PC-3 (cell line): ENCODE measurements around the gene AP5Z1. TPM values are rescaled to one million over a fixed set of nuclear protein-coding genes. Genes with fewer than 3 reads are reported as not detected.

Experiments
- ATAC-seq: fragments of 200-7000 bp; cut with Tn5 transposase; 2 replicates; pipeline ENCODE4 v1.9.1; 2020; ENCODE audit warnings: mild to moderate bottlenecking, moderate library complexity
- BruUV-seq: library from RNA; stranded (reverse); fragments of 400-500 nt; replicated peaks from 2 replicates; lab custom pipeline; 2021; lab: Mats Ljungman, UMichigan
- CTCF ChIA-PET: fragments of 300-600 bp; sonication (Branson Sonifier 250); formaldehyde crosslinking; loops from one replicate; lab custom pipeline; 2022; ENCODE audit warnings: antibody characterized with exemption; lab: Charles Lee
- POLR2A ChIA-PET: fragments of 300-600 bp; sonication (Branson Sonifier 250); formaldehyde crosslinking; loops from one replicate; lab custom pipeline; 2022; ENCODE audit warnings: antibody characterized with exemption; ENCODE audit not compliant: unreplicated experiment; lab: Charles Lee
- DNase-seq: peaks from one replicate; pipeline ENCODE4 v3.0.0-alpha.2; 2015
- H2AFZ ChIP-seq: fragments of 300-600 bp; sonication (generic); 2 replicates; pipeline ENCODE4 v1.6.0; 2016; ENCODE audit warnings: antibody characterized with exemption, low read length
- H3F3A ChIP-seq: fragments of 300-600 bp; sonication (generic); one replicate; pipeline ENCODE4 v1.6.0; 2017; ENCODE audit warnings: antibody characterized with exemption, low read length, control low read depth, mild to moderate bottlenecking; ENCODE audit not compliant: unreplicated experiment
- H3K27ac ChIP-seq: fragments of 300-600 bp; sonication (generic); 2 replicates; pipeline ENCODE4 v1.5.1; 2016; ENCODE audit warnings: mild to moderate bottlenecking, low read length
- H3K27me3 ChIP-seq: fragments of 300-600 bp; sonication (generic); 2 replicates; pipeline ENCODE4 v1.6.1; 2016; ENCODE audit warnings: low read length, mixed read lengths
- H3K36me3 ChIP-seq: fragments of 300-600 bp; sonication (generic); 2 replicates; pipeline ENCODE4 v1.6.1; 2016; ENCODE audit warnings: low read depth, mixed run types, low read length, mixed read lengths
- H3K4me1 ChIP-seq: fragments of 300-600 bp; sonication (generic); 2 replicates; pipeline ENCODE4 v1.5.1; 2016; ENCODE audit warnings: low read length; ENCODE audit not compliant: insufficient read depth
- H3K4me2 ChIP-seq: fragments of 300-600 bp; sonication (generic); 2 replicates; pipeline ENCODE4 v1.6.0; 2016; ENCODE audit warnings: low read length
- H3K4me3 ChIP-seq: fragments of 300-600 bp; sonication (generic); 2 replicates; pipeline ENCODE4 v1.5.1; 2016; ENCODE audit warnings: mild to moderate bottlenecking, low read length, mixed read lengths
- H3K79me2 ChIP-seq: fragments of 300-600 bp; sonication (generic); 2 replicates; pipeline ENCODE4 v1.6.1; 2017; ENCODE audit warnings: low read length, mixed read lengths
- H3K9ac ChIP-seq: fragments of 300-600 bp; sonication (generic); 2 replicates; pipeline ENCODE4 v1.6.0; 2016; ENCODE audit warnings: mild to moderate bottlenecking, low read length
- H3K9me2 ChIP-seq: fragments of 300-600 bp; sonication (generic); replicated peaks from 2 replicates; pipeline ENCODE4 v1.6.1; 2016; ENCODE audit warnings: mixed run types, low read length, mixed read lengths
- H3K9me3 ChIP-seq: fragments of 300-600 bp; sonication (generic); 2 replicates; pipeline ENCODE4 v1.6.1; 2016; ENCODE audit warnings: low read length, mixed read lengths
- H4K20me1 ChIP-seq: fragments of 300-600 bp; sonication (generic); 2 replicates; pipeline ENCODE4 v1.6.1; 2016; ENCODE audit warnings: low read length, mixed read lengths
- EZH2 ChIP-seq: fragments of 300-600 bp; sonication (generic); IDR thresholded peaks from one replicate; pipeline ENCODE4 v1.6.1; 2017; ENCODE audit warnings: antibody characterized with exemption, mild to moderate bottlenecking, low read length; ENCODE audit not compliant: unreplicated experiment
- EZH2phosphoT487 ChIP-seq: fragments of 300-600 bp; sonication (generic); IDR thresholded peaks from 2 replicates; pipeline ENCODE4 v1.6.1; 2018; ENCODE audit warnings: mild to moderate bottlenecking, antibody characterized with exemption, low read length, borderline replicate concordance
- intact Hi-C: fragments of 100-400 bp; cut with micrococcal nuclease; formaldehyde crosslinking; loops from 2 replicates; pipeline ENCODE4 v1.9.0; 2023
- total RNA-seq: library from RNA; depleted of rRNA; stranded (reverse); fragments of >200 nt; gene quantifications from 2 replicates; pipeline ENCODE4 v1.2.3, GENCODE V29; 2014
- TF ChIP-seq, protein P1 (sequence below): fragments of 300-600 bp; sonication (generic); conservative IDR thresholded peaks from 2 replicates; pipeline ENCODE4 v1.5.1; 2017; ENCODE audit warnings: antibody characterized with exemption, low read depth, mild to moderate bottlenecking, low read length

The AP5Z1 gene
- total RNA-seq, 1 experiment from 2014 or later: 36.6 TPM

DNA sequence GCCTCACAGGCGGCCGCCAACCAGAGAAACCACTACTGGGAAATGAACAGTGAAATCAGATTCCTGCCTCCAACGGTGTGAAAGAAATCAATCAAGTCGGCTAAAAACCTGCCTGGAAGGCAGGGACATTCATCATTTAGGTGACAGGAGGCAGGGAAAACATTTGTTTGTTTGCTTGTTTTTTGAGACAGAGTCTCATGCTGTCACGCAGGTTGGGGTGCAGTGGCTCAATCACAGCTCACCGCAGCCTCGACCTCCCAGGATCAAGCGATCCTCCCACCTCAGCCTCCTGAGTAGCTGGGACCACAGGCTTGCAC lies 30.5 kb downstream of the AP5Z1 start:
- CTCF ChIA-PET: no interaction called here
- no TSS peak for BruUV-seq
- POLR2A ChIA-PET: no interaction called here

DNA sequence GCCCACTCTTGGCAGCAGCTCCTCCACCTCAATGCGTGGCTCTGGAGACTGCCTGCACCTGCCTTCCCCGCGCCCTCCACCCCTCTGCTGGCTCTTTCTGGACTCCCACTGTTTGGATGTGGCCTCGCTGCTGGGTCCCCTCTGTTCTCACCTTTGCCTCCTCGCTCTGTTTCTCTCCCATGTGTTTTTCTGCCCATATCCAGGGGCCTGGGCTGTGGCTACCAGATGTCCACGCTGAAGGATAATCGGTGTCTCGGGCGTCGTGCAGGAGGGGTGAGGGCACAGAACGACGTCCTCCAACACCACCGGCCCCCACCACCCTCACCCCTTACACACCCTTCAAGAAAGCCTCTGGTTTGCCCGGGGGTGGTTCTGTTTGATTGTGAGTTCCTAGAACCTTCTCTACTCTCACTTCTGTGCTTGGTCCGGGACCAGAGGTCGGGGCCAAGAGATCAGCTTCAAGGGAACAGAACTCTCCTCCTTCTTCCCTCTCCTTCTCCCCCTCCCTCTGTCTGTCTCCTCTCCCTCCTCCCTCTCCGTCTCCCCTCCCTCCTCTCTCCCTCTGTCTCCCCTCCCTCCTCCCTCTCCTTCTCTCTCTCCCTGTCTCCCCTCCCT lies 31.7 kb downstream of the AP5Z1 start:
- BruUV-seq: no TSS peak
- POLR2A ChIA-PET: no interaction called here
- intact Hi-C loops: no loop called here
- Histone ChIP-seq H3K4me3 (no peak overlapping the region), H3F3A (no peaks in the 10 kb centered on the region), H2AFZ (no peak overlapping the region), H3K4me1 (no peaks in the 10 kb centered on the region), H3K4me2 (no peak overlapping the region), H3K27me3 (no peaks in the 10 kb centered on the region), H3K9me3 (no peaks in the 10 kb centered on the region), H3K27ac (no peak overlapping the region), H3K9ac (no peak overlapping the region), H3K36me3 (no peaks in the 10 kb centered on the region), H3K9me2 (no peaks in the 10 kb centered on the region), H4K20me1 (no peaks in the 10 kb centered on the region), H3K79me2 (no peaks in the 10 kb centered on the region)
- ATAC-seq: no peak
- CTCF ChIA-PET: no interaction called here
- no peak for DNase-seq
- TF ChIP-seq EZH2phosphoT487 (no peak), EZH2 (no peak)
- TF ChIP-seq, protein P1, sequence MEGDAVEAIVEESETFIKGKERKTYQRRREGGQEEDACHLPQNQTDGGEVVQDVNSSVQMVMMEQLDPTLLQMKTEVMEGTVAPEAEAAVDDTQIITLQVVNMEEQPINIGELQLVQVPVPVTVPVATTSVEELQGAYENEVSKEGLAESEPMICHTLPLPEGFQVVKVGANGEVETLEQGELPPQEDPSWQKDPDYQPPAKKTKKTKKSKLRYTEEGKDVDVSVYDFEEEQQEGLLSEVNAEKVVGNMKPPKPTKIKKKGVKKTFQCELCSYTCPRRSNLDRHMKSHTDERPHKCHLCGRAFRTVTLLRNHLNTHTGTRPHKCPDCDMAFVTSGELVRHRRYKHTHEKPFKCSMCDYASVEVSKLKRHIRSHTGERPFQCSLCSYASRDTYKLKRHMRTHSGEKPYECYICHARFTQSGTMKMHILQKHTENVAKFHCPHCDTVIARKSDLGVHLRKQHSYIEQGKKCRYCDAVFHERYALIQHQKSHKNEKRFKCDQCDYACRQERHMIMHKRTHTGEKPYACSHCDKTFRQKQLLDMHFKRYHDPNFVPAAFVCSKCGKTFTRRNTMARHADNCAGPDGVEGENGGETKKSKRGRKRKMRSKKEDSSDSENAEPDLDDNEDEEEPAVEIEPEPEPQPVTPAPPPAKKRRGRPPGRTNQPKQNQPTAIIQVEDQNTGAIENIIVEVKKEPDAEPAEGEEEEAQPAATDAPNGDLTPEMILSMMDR: no peak

More for the DNA sequence above, 30.5 kb downstream of the AP5Z1 start:
- intact Hi-C loops: no loop called here
- no peaks in the 10 kb centered on the region for H3K4me1 ChIP-seq
- ATAC-seq (no peak), DNase-seq (no peak)
- no peaks in the 10 kb centered on the region for H3K9me2 ChIP-seq
- no peak overlapping the region for H3K4me3 ChIP-seq
- no peaks in the 10 kb centered on the region for H3K36me3 ChIP-seq
- no peak overlapping the region for H2AFZ ChIP-seq
- H3F3A ChIP-seq: no peaks in the 10 kb centered on the region
- H3K27me3 ChIP-seq: no peaks in the 10 kb centered on the region
- H3K4me2 ChIP-seq: no peak overlapping the region
- no peak overlapping the region for H3K27ac ChIP-seq
- H4K20me1 ChIP-seq: no peaks in the 10 kb centered on the region
- no peak overlapping the region for H3K9ac ChIP-seq
- H3K79me2 ChIP-seq: no peaks in the 10 kb centered on the region
- H3K9me3 ChIP-seq: no peaks in the 10 kb centered on the region
- TF ChIP-seq EZH2 (no peak), EZH2phosphoT487 (no peak)
- TF ChIP-seq, protein P1: no peak

DNA sequence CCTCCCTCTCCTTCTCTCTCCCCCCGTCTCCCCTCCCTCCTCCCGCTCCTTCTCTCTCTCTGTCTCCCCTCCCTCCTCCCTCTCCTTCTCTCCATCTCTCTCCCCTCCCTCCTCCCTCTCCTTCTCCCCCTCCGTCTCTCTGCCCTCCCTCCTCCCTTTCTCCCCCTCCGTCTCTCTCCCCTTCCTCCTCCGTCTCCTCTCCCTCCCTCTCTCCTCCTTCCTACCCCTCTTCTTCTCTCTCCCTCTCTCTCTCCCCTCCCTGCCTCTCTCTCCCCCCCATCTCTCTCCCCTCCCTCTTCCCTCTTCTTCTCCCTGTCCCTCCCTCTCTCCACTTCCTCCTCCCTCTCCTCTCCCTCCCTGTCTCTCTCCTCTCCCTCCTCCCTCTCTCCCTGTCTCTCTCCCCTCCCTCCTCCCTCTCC lies 32.2 kb downstream of the AP5Z1 start:
- POLR2A ChIA-PET: no interaction called here
- Histone ChIP-seq H3K9me2 (no peaks in the 10 kb centered on the region), H3K4me1 (no peaks in the 10 kb centered on the region), H3K27me3 (no peaks in the 10 kb centered on the region), H3K9ac (no peak overlapping the region), H3K36me3 (no peaks in the 10 kb centered on the region), H3K79me2 (no peaks in the 10 kb centered on the region), H3K27ac (no peak overlapping the region), H3K4me3 (no peak overlapping the region), H4K20me1 (no peaks in the 10 kb centered on the region), H3K4me2 (no peak overlapping the region), H3K9me3 (no peaks in the 10 kb centered on the region), H3F3A (no peaks in the 10 kb centered on the region), H2AFZ (no peak overlapping the region)
- CTCF ChIA-PET: no interaction called here
- no TSS peak for BruUV-seq
- no peak for TF ChIP-seq EZH2phosphoT487
- no peak for TF ChIP-seq EZH2
- TF ChIP-seq, protein P1: no peak
- intact Hi-C loops: no loop called here
- ATAC-seq: no peak
- no peak for DNase-seq
